ENCODE measurements around the gene SF3B2.

The SF3B2 gene

DNA sequence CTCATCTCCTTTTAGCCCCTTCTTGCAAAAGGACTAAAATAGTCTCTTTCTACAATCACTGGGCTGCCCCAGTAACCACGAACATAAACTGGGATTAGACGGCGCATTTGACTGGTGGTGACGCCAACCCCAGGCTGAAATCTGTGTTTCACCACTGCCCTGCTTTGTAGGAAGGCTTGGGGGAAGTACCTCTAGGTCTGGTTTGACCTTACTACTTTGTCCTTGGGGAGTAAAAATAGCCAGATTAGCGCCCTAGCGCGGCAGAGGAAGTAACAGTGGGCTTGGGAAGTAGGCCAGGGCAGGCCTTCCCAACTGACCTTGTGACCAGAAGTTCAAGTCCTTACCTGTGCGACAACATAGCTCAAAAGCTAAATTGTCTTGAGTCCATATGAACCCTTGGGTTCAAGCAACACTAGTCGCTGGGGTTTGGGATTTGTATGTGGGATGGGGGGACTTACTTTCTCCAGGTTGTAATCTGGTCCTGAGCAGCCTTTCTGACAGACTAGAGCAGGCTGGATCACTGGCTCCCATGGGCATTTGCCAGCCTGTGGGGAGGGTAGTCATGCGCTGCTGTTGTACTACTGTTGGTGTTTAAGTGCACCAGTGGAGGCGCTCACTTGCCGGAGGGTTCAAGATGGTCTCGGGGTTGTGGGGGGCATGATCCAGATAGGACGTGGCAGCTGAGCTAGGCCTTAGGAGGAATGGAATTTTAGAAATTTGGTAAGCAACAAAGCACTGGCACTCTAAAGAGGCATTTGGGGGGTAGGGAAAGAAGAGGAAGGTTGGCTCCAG lies 17.0 kb downstream of the SF3B2 start:
- Histone ChIP-seq H3K36me3 (ENCODE audit: control insufficient read depth, insufficient read depth, low read length) (peaks cover 71% of the 10 kb centered on the region), H3K4me3 (ENCODE audit: extremely low read depth, insufficient read depth, low read length, poor library complexity, severe bottlenecking) (peak overlapping the region; percentile 42), H3K9me3 (ENCODE audit: control insufficient read depth, low read length) (peaks cover 3% of the 10 kb centered on the region), H3K4me1 (ENCODE audit: control insufficient read depth, insufficient read depth, low read length, poor library complexity, severe bottlenecking) (peaks cover 12% of the 10 kb centered on the region), H3K27ac (ENCODE audit: low read depth, low read length, severe bottlenecking) (peak overlapping the region; percentile 91)
- 84 to 89% methylated on average over 13 to 14 of the region's 14 CpGs for WGBS, 2 experiments (ENCODE audit: insufficient coverage in 2 of 2)

DNA sequence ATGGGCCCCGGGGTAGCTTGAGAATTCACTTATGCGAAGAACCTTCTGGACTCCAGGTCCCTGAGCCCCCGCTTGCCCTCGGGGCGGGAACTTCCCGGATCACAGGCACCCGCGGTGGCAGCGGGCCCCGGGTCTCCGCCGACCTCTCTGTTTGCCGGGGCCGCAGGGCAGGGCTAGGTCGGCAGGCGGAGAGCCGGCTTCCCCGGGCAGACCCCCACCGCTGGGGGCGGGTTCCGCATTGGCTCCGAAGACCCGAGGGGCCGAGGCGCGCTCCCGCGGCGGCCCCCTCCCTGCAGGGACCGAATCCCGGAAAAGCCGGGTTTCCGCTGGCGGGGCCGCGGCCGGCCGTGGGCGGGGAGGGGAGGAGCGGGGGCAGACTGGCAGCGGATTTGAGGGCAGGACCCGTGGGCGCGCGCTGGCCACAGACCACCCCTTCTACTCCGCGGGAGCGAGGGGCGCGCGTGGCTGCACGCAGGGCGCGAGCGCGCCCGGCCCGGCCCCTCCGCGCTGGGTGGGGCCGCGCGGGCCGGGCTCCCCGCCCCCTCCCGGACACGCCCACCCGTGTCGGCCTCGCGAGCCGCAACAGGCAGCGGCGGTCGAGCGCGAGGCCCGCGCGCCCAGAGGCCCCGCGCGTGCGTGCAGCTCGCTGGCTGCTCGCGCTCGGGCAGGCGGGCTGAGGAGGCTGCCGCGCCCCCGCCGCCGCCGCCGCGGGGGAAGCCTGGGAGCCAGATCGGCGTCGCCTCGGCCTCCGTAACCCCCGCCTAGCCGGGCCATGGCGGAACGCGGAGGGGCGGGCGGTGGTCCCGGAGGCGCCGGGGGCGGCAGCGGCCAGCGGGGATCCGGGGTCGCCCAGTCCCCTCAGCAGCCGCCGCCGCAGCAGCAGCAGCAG lies 17.8 kb downstream of the SF3B2 start, which contains the start of gene PACS1:
Gene PACS1 (plus strand): TSS at position 558 of the 889 bp plus-strand sequence. CDS start 215 bp downstream, at position 773.
- Histone ChIP-seq H3K9me3 (ENCODE audit: control insufficient read depth, low read length) (peaks cover 3% of the 10 kb centered on the region), H3K36me3 (ENCODE audit: control insufficient read depth, insufficient read depth, low read length) (peaks cover 70% of the 10 kb centered on the region), H3K4me3 (ENCODE audit: extremely low read depth, insufficient read depth, low read length, poor library complexity, severe bottlenecking) (peak within 1 kb of the TSS; percentile 86), H3K4me1 (ENCODE audit: control insufficient read depth, insufficient read depth, low read length, poor library complexity, severe bottlenecking) (peaks cover 12% of the 10 kb centered on the region), H3K27ac (ENCODE audit: low read depth, low read length, severe bottlenecking) (peak within 1 kb of the TSS; percentile 91)
- WGBS, 2 experiments (ENCODE audit: insufficient coverage in 2 of 2): 1 to 2% methylated on average over 71 to 105 of the region's 120 CpGs

DNA sequence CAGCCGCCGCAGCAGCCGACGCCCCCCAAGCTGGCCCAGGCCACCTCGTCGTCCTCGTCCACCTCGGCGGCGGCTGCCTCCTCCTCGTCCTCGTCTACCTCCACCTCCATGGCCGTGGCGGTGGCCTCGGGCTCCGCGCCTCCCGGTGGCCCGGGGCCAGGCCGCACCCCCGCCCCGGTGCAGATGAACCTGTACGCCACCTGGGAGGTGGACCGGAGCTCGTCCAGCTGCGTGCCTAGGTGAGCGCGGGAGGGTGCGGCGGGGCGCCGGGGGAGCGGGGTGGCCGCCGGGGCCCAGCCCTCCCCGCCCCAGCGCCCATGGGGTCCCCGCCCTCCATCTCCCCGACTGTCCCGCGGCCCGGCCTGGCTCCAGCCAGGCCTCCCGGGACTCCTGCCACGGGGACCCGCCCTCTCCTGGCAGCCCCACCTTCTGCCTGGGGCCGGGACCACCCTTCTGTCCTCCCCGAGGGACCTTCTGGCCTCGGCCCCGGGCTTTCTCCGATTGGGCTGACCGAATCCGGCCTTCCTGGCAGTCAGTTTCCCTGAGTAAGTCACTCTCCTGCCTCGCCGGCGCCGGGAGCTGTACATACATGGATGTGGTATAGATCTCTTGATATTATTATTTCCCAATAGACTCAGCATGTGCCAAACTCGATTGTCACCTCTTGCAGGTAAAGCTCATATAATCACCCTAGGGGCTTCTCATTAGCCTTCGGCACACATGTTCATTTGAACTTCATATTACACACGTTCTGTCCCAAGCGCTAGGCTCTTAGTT lies 18.6 kb downstream of the SF3B2 start:
- Histone ChIP-seq H3K36me3 (ENCODE audit: control insufficient read depth, insufficient read depth, low read length) (peaks cover 72% of the 10 kb centered on the region), H3K4me1 (ENCODE audit: control insufficient read depth, insufficient read depth, low read length, poor library complexity, severe bottlenecking) (peaks cover 12% of the 10 kb centered on the region), H3K4me3 (ENCODE audit: extremely low read depth, insufficient read depth, low read length, poor library complexity, severe bottlenecking) (peak overlapping the region; percentile 86), H3K9me3 (ENCODE audit: control insufficient read depth, low read length) (no peaks in the 10 kb centered on the region), H3K27ac (ENCODE audit: low read depth, low read length, severe bottlenecking) (peak overlapping the region; percentile 49)
- WGBS, 2 experiments (ENCODE audit: insufficient coverage in 2 of 2): 6% methylated on average over 30 to 35 of the region's 60 CpGs

DNA sequence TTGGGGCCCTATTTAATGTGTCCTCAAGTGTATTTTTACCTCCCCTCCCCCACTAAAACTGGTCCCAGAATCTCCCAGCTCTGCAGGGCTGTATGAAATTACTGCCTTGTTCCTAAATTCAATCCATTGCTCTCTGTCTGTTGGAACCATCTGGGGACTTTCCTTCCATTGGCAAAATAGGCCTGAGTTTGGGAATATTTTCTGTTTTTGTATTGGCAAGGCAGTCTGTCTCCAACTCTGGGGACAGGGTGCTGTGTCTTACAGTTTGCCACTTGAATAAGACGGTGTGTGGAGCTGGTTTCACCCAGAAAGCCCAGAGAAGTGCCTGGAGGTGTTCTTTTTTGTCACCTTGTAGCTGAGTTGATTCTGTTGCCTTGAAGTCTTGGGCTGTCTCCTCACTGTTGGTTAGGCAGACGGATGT lies 19.2 kb downstream of the SF3B2 start:
- WGBS, 2 experiments (ENCODE audit: insufficient coverage in 2 of 2): 27 to 44% methylated on average over 1 of the region's 2 CpGs
- H3K9me3 ChIP-seq (ENCODE audit: control insufficient read depth, low read length): no peaks in the 10 kb centered on the region
- peaks cover 72% of the 10 kb centered on the region for H3K36me3 ChIP-seq (ENCODE audit: control insufficient read depth, insufficient read depth, low read length)
- peak overlapping the region; percentile 3 for H3K27ac ChIP-seq (ENCODE audit: low read depth, low read length, severe bottlenecking)
- H3K4me1 ChIP-seq (ENCODE audit: control insufficient read depth, insufficient read depth, low read length, poor library complexity, severe bottlenecking): peaks cover 18% of the 10 kb centered on the region
- peak overlapping the region; percentile 86 for H3K4me3 ChIP-seq (ENCODE audit: extremely low read depth, insufficient read depth, low read length, poor library complexity, severe bottlenecking)

DNA sequence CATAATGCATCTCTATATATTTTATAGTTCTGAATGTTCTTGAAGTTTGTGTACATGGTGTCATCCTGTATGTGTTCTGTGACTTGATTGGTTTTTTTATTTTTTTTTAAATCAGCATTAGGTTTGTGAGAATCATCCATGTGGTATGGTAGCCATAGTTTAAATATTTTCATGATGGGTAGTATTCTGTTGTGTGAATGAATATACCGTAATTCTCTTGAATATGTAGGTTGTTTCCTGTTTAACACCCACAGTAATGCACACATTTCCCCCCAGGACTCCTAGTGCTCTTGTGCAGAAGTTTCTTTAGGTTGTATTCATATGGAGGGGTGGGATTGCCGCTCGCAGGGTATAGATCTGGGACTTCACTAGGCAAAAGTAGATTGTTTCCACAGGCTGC lies 19.9 kb downstream of the SF3B2 start:
- Histone ChIP-seq H3K36me3 (ENCODE audit: control insufficient read depth, insufficient read depth, low read length) (peaks cover 72% of the 10 kb centered on the region), H3K9me3 (ENCODE audit: control insufficient read depth, low read length) (no peaks in the 10 kb centered on the region), H3K4me3 (ENCODE audit: extremely low read depth, insufficient read depth, low read length, poor library complexity, severe bottlenecking) (peak overlapping the region; percentile 86), H3K27ac (ENCODE audit: low read depth, low read length, severe bottlenecking) (no peak overlapping the region), H3K4me1 (ENCODE audit: control insufficient read depth, insufficient read depth, low read length, poor library complexity, severe bottlenecking) (peaks cover 23% of the 10 kb centered on the region)
- WGBS, 2 experiments (ENCODE audit: insufficient coverage in 2 of 2): no CpG with 5 or more reads among the region's 3 CpGs

DNA sequence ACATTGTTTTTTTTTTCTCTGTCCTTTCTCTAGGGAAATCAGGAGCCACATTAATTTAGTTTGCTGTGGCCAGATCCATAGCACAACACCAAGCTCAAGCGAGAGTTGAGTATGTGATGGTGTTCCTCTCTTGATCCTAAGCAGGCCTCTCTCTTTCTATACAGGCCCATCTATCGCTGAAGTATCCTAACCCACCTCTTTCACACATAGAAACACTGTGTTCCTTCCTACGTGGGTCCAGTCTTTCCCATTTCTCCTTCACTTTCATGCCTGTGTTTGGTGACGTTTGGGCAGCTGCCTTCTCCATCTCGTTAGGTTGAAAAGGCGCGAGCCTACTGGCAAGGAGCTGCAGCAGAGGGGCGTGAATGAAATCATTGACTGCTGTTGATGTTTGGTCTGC lies 20.4 kb downstream of the SF3B2 start:
- WGBS, 2 experiments (ENCODE audit: insufficient coverage in 2 of 2): 87 to 100% methylated on average over 5 to 7 of the region's 8 CpGs
- H3K36me3 ChIP-seq (ENCODE audit: control insufficient read depth, insufficient read depth, low read length): peaks cover 72% of the 10 kb centered on the region
- H3K4me3 ChIP-seq (ENCODE audit: extremely low read depth, insufficient read depth, low read length, poor library complexity, severe bottlenecking): peak overlapping the region; percentile 86
- H3K9me3 ChIP-seq (ENCODE audit: control insufficient read depth, low read length): no peaks in the 10 kb centered on the region
- H3K27ac ChIP-seq (ENCODE audit: low read depth, low read length, severe bottlenecking): no peak overlapping the region
- peaks cover 27% of the 10 kb centered on the region for H3K4me1 ChIP-seq (ENCODE audit: control insufficient read depth, insufficient read depth, low read length, poor library complexity, severe bottlenecking)

DNA sequence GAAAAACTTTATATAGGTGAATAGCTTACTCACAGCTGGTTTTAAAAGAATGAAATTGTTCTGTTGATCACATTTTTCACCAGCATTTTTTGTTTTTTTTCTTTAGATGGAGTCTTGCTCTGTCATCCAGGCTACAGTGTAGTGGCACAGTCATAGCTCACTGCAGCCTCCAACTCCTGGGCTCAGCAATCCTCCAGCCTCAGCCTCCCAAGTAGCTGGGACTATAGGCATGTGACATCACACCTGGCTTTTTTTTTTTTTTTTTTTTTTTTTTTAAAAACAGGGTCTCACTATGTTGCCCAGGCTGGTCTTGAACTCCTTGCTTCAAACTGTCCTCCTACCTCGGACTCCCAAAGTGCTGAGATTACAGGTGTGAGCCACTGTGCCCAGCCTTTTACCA lies 21.5 kb downstream of the SF3B2 start:
- H3K9me3 ChIP-seq (ENCODE audit: control insufficient read depth, low read length): no peaks in the 10 kb centered on the region
- H3K36me3 ChIP-seq (ENCODE audit: control insufficient read depth, insufficient read depth, low read length): peaks cover 71% of the 10 kb centered on the region
- 100% methylated on average over 1 of the region's 1 CpG; no CpG with 5 or more reads in 1 of the 2 experiments for WGBS, 2 experiments (ENCODE audit: insufficient coverage in 2 of 2)
- H3K27ac ChIP-seq (ENCODE audit: low read depth, low read length, severe bottlenecking): no peak overlapping the region
- no peak overlapping the region for H3K4me3 ChIP-seq (ENCODE audit: extremely low read depth, insufficient read depth, low read length, poor library complexity, severe bottlenecking)
- H3K4me1 ChIP-seq (ENCODE audit: control insufficient read depth, insufficient read depth, low read length, poor library complexity, severe bottlenecking): peaks cover 32% of the 10 kb centered on the region

DNA sequence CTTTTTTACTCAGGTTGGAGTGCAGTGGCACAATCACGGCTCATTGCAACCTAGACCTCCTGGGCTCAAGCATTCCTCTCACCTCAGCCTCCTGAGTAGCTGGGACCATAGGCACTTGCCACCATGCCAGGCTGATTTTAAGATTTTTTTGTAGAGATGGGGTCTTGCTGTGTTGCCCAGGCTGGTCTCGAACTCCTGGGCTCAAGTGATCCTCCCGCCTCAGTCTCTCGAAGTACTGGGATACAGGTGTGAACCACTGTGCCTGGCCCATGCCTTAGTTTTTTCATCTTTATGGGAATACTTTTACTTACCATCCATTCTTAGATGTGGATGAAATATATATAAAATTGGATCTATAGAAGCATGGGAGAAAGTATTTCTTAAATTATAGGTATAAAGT lies 23.1 kb downstream of the SF3B2 start:
- H3K4me1 ChIP-seq (ENCODE audit: control insufficient read depth, insufficient read depth, low read length, poor library complexity, severe bottlenecking): peaks cover 29% of the 10 kb centered on the region

DNA sequence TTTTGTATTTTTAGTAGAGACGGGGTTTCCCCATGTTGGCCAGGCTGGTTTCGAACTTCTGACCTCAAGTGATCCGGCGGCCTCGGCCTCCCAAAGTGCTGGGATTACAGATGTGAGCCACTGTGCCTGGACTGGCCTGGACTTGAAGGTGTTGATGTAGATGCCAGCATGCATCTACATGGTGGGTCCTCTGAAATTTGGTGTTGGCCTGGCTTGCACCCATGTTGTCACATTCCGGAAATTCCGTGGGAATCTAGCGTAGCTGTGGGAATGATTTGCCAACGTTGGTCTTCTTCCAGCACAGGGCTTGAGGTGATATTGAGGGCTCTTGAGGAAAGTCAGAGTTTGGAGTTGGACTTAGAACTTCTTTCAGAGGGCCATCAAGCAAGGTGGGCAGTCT lies 24.4 kb downstream of the SF3B2 start:
- 93 to 100% methylated on average over 5 to 7 of the region's 9 CpGs for WGBS, 2 experiments (ENCODE audit: insufficient coverage in 2 of 2)
- Histone ChIP-seq H3K27ac (ENCODE audit: low read depth, low read length, severe bottlenecking) (peak overlapping the region; percentile 23), H3K36me3 (ENCODE audit: control insufficient read depth, insufficient read depth, low read length) (peaks cover 70% of the 10 kb centered on the region), H3K4me3 (ENCODE audit: extremely low read depth, insufficient read depth, low read length, poor library complexity, severe bottlenecking) (no peak overlapping the region), H3K4me1 (ENCODE audit: control insufficient read depth, insufficient read depth, low read length, poor library complexity, severe bottlenecking) (peaks cover 37% of the 10 kb centered on the region), H3K9me3 (ENCODE audit: control insufficient read depth, low read length) (no peaks in the 10 kb centered on the region)

More for the DNA sequence above, 23.1 kb downstream of the SF3B2 start:
- Histone ChIP-seq H3K36me3 (ENCODE audit: control insufficient read depth, insufficient read depth, low read length) (peaks cover 68% of the 10 kb centered on the region), H3K9me3 (ENCODE audit: control insufficient read depth, low read length) (no peaks in the 10 kb centered on the region), H3K4me3 (ENCODE audit: extremely low read depth, insufficient read depth, low read length, poor library complexity, severe bottlenecking) (no peak overlapping the region), H3K27ac (ENCODE audit: low read depth, low read length, severe bottlenecking) (no peak overlapping the region)
- 100% methylated on average over 1 of the region's 4 CpGs for WGBS, 2 experiments (ENCODE audit: insufficient coverage in 2 of 2)

DNA sequence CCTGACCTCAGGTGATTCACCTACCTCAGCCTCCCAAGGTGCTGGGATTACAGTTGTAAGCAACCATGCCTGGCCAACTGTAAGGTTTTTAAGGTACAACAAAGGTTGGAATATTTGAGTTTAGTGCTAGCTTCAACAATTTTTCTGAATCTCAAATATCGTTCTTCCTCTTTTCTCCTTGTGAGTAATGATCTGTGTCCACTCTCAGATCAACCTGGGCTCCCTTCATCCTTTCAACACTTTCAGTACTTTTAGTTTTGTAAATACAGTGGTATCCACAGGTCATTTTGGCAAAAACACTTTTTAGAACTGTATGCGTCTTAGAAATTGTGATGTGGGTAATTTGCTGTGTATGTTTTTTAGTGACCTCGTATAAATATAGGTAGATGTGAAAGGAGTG lies 25.8 kb downstream of the SF3B2 start:
- peaks cover 61% of the 10 kb centered on the region for H3K36me3 ChIP-seq (ENCODE audit: control insufficient read depth, insufficient read depth, low read length)
- H3K9me3 ChIP-seq (ENCODE audit: control insufficient read depth, low read length): no peaks in the 10 kb centered on the region
- H3K27ac ChIP-seq (ENCODE audit: low read depth, low read length, severe bottlenecking): no peak overlapping the region
- no peak overlapping the region for H3K4me3 ChIP-seq (ENCODE audit: extremely low read depth, insufficient read depth, low read length, poor library complexity, severe bottlenecking)
- 100% methylated on average over 1 to 2 of the region's 3 CpGs for WGBS, 2 experiments (ENCODE audit: insufficient coverage in 2 of 2)
- H3K4me1 ChIP-seq (ENCODE audit: control insufficient read depth, insufficient read depth, low read length, poor library complexity, severe bottlenecking): peaks cover 46% of the 10 kb centered on the region

Measured in mesodermal cell (in vitro differentiated cells).